Stimulated activated CD8-positive, alpha-beta memory T cell treated with anti-CD3 and anti-CD28 coated beads, Interleukin-4, amount 100 ng/mL, for 48 hours (primary cell): Measurements from ENCODE around the gene GNAO1.

Experiments used
- DNase-seq: peaks from one replicate; pipeline ENCODE4 v3.0.0-alpha.2; 2020

The GNAO1 gene

GRCh38 chr16:56198006-56198754 lies 6.9 kb downstream of the GNAO1 start:
- DNase-seq = no peak

- DNase-seq = no peak
Observed at GRCh38 chr16:56198755-56199114, 7.4 kb downstream of the GNAO1 start.

- peak; percentile 37 for DNase-seq
Observed at GRCh38 chr16:56199164-56199563, 7.9 kb downstream of the GNAO1 start.

- no peak for DNase-seq
Observed at GRCh38 chr16:56201030-56201429, 9.7 kb downstream of the GNAO1 start.

GRCh38 chr16:56202036-56202435 lies 10.7 kb downstream of the GNAO1 start:
- no peak for DNase-seq

- peak; percentile 58 for DNase-seq
Observed at GRCh38 chr16:56203052-56203451, 11.8 kb downstream of the GNAO1 start.

- no peak for DNase-seq
Observed at GRCh38 chr16:56204816-56205215, 13.5 kb downstream of the GNAO1 start.

- no peak for DNase-seq
Observed at GRCh38 chr16:56206951-56207350, 15.7 kb downstream of the GNAO1 start.

- DNase-seq = no peak
Observed at GRCh38 chr16:56207421-56207820, 16.1 kb downstream of the GNAO1 start.

GRCh38 chr16:56211435-56211981 lies 20.2 kb downstream of the GNAO1 start:
- DNase-seq = no peak

- no peak for DNase-seq
Observed at GRCh38 chr16:56212144-56212543, 20.9 kb downstream of the GNAO1 start.

GRCh38 chr16:56221995-56222394 lies 30.7 kb downstream of the GNAO1 start:
- DNase-seq = no peak

GRCh38 chr16:56222474-56222997 lies 31.2 kb downstream of the GNAO1 start:
- DNase-seq = no peak

GRCh38 chr16:56225017-56225742 lies 33.9 kb downstream of the GNAO1 start:
- DNase-seq = no peak

GRCh38 chr16:56226187-56226586 lies 34.9 kb downstream of the GNAO1 start:
- DNase-seq = no peak

GRCh38 chr16:56226845-56227525 lies 35.7 kb downstream of the GNAO1 start:
- DNase-seq = no peak

GRCh38 chr16:56227936-56228335 lies 36.6 kb downstream of the GNAO1 start:
- DNase-seq = no peak

GRCh38 chr16:56228476-56228875 lies 37.2 kb downstream of the GNAO1 start:
- no peak for DNase-seq

- DNase-seq = no peak
Observed at GRCh38 chr16:56233795-56234566, 42.7 kb downstream of the GNAO1 start.

- DNase-seq = no peak
Observed at GRCh38 chr16:56234737-56235136, 43.4 kb downstream of the GNAO1 start.

GRCh38 chr16:56237451-56237930 lies 46.2 kb downstream of the GNAO1 start:
- DNase-seq = no peak

- DNase-seq = no peak
Observed at GRCh38 chr16:56238188-56238587, 46.9 kb downstream of the GNAO1 start.
